ENCODE measurements around the gene ADAM17.
"Not testable (repeated sequence)": the region's sequence is repeated elsewhere in the genome, so short reads cannot be mapped to it uniquely, and the experiment has no call there.

The ADAM17 gene

DNA sequence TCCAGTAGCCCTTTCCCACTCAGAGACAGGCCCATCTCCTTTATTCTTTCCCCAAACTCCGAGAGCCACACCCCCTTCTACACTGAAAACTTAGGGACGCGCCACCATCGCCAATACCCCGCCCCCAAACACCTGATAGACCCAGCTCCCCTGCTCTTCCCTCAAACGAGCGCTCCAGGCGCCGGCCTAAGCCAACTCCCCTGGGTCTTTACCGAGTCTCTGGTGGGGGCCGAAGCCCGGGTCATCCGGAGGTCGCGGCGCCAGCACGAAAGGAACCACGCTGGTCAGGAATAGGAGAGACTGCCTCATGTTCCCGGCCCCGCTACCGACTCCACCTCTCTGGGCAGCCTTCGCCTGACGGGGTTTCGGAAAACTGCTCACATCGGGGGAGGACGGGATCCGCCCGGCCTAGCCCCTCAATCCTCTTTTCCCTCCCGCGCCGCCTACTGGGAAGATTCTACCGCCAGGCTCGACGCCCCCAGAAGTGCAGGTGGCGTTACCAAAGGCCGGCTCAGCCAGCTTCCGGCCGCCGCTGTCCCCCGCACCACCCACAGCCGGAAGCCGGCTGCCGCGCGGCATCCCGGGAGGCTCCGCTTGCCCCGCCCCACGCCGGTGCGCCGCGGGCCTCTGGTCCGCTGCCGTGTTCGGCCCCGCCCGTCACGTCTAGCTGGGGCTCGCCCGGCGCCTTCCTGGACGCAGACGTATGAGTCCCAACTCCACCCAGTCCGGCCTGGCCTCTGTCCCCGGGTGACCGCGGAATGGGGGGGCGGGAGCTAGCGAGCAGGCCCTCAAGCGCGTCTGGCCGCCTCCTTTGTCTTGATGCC lies at the start of gene ADAM17:
ADAM17 (minus strand) TSS at position 534 of the 824 bp plus-strand sequence; CDS start at position 309, 225 bp downstream.
- DNase-seq (ENCODE audit: low spot score), result peak; percentile 92

GRCh38 chr2:9602412-9602811 lies 46.8 kb upstream of the ADAM17 start:
- DNase-seq (ENCODE audit: low spot score), result no peak

- DNase-seq (ENCODE audit: low spot score), result no peak
These were observed 45.8 kb upstream of the ADAM17 start for GRCh38 chr2:9601397-9601796.

- DNase-seq (ENCODE audit: low spot score), result no peak
These were observed 43.8 kb upstream of the ADAM17 start for GRCh38 chr2:9599430-9599829.

DNA sequence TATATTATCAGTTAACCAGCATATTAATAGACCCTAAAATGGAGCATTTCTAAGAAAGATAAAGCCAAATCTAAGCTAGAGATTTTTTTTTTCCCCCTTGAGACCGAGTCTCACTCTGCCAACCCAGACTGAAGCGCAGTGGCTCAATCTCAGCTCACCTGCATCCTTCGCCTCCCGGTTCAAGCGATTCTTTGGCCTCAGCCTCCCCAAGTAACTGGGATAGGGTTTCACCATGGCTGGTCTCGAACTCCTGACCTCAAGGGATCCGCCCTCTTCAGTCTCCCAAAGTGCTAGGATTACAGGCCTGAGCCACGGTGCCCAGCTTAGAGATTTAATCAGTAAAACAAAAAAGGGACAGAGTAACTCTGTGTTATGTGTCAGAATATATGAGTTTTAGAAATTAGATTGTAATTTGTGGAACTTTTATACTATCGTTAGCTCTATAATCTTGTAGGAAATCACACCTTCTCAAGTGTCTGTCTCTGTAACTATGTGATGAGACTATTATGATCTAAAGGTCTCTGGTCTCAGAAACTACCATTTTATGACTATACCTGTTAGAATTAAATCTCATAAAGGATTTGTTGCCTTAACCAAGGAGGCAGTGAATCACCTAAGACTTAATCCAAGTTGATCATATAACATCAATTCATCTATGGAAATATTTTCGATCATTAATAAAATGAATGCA lies 41.1 kb upstream of the ADAM17 start:
- DNase-seq (ENCODE audit: low spot score), result no peak

GRCh38 chr2:9595746-9596145 lies 40.1 kb upstream of the ADAM17 start:
- DNase-seq (ENCODE audit: low spot score), result no peak

DNA sequence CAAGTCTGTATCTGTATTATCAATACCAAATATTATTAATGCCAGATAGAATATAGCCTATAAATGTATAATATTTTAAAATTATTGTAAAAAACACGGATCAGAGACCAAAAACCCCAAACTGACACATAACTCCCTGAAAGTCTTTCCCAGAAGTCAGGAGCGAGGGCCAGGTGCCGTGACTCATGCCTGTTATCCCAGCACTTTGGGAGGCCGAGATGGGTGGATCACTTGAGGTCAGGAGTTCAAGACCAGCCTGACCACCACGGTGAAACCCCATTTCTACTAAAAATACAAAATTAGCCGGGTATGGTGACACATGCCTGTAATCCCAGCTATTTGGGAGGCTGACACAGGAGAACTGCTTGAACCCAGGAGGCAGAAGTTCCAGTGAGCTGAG lies 39.6 kb upstream of the ADAM17 start:
- DNase-seq (ENCODE audit: low spot score), result not testable (repeated sequence)

DNA sequence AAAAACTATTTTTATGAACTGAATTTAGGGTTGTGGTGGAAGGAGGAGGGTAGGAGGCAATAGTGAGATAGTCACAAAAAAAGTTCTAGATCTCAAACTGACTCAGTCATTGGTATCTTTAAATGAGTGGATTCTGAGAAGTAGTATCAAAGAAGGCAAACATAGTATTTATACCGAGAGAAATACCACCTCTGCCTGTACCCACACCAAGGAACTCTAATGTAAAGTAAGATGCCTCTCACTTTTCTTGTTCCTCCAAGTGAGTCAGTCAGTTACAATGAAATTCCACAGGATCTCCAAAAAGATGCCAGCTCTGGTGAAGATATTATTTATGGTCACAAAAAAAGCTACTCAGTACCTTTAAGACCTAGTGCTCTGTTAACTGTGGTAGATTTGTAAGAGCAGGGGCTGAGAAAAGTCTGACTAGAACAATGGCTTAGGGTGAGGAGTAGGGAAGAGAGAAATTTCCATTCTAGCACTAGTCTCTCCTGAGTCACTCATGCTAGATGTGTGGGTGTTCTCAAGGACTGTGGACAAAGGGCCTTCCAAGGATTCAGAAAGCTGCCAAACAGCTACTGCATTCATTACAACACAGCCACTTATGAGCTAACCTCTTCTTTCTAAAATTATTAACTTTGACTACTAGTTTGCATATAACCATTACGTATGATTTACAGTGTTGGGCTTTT lies 38.9 kb upstream of the ADAM17 start:
- peak; percentile 87 for DNase-seq (ENCODE audit: low spot score)

GRCh38 chr2:9593925-9594324 lies 38.3 kb upstream of the ADAM17 start:
- DNase-seq (ENCODE audit: low spot score), result no peak

- no peak for DNase-seq (ENCODE audit: low spot score)
These were observed 37.1 kb upstream of the ADAM17 start for GRCh38 chr2:9592699-9593098.

DNA sequence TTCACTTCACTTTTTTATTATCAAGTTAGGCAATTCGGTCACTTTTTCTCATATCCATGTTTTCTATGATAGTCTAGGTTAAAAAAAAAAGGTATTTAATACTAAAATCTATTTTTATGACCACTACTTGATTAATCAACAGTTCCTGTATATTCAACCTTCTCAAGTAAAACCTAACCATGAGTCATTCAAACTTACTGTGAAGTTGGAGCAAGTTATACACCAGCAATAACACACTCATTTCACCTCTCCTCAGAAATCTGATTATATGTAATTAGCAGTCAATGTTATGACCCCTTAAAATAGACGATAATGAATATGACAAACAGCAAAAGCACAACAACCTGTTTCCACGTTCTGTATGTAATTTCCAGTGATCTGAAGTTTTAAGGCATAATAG lies 35.0 kb upstream of the ADAM17 start:
- no peak for DNase-seq (ENCODE audit: low spot score)

DNA sequence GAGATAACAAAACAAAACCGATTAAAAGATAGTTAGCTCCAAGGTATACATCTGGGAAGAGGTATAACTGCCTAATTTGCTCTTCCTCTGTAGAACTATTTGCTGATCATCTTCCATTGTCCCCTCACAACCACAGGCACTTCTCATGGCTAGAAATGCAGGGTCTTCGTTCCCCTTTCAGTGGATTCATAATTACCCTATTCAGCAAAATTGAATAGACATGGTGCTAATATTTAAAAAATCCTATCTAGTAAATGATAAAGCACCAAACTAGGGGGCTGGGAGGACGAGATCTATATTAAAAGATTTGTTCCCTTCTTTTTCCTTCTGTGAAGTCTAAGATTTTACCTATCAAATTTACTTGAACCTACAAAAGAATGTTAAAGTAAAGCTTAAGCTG lies 30.8 kb upstream of the ADAM17 start:
- DNase-seq (ENCODE audit: low spot score), result no peak

DNA sequence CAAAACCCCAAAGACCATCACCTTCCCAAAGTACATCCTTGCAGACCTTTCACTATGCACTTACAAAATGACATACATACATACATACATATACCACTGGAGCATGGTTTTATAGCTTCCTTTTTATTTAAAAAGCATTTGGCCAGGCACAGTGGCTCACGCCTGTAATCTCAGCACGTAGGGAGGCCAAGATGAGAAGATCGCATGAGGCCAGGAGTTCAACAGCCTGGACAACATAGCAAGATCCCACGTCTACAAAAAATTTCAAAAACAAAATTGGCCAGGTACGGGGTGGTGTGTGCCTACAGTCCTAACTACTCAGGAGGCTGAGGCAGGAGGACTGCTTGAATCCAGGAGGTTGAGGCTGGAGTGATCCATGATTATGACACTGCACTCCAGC lies 29.9 kb upstream of the ADAM17 start:
- DNase-seq (ENCODE audit: low spot score), result no peak

DNA sequence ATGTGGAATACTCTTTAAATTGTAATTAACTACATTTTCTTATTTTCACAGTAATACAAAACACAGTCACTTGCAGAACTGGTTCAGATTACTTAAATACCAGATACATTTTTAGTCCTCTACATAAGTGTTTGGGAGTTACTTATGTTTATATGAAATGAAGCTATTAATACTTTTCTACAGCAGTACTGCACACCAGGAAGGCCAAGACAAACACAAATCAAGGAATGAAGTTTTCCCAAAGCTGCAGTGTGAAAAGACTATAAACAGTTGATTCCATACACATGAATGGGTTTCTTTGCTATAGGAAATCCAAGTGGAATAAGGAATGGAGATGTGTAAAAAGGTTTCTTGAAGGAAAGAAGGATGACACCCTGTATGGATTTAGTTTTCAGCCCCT lies 29.3 kb upstream of the ADAM17 start:
- not testable (repeated sequence) for DNase-seq (ENCODE audit: low spot score)

GRCh38 chr2:9582624-9583023 lies 27.0 kb upstream of the ADAM17 start:
- no peak for DNase-seq (ENCODE audit: low spot score)

GRCh38 chr2:9578467-9579235 lies 23.0 kb upstream of the ADAM17 start:
- no peak for DNase-seq (ENCODE audit: low spot score)

DNA sequence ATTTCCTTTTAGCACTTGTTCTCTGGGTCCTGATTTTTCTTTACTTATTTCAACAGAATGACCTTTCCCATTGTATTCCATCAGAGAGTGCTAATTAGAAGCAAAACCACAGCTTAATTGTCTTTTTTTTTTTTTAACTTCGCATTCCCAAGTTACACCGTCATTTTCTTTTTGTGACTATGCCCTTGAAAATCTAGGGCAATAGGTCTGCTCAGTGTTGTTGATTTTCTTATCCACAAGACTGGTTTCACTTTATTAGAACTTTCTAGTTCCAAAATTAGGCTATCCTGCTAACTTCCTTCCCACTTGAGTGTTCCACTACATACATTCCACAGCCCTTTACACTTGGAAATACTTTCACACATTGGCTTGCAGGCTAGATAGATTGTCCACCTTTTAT lies 18.7 kb upstream of the ADAM17 start:
- DNase-seq (ENCODE audit: low spot score), result no peak

DNA sequence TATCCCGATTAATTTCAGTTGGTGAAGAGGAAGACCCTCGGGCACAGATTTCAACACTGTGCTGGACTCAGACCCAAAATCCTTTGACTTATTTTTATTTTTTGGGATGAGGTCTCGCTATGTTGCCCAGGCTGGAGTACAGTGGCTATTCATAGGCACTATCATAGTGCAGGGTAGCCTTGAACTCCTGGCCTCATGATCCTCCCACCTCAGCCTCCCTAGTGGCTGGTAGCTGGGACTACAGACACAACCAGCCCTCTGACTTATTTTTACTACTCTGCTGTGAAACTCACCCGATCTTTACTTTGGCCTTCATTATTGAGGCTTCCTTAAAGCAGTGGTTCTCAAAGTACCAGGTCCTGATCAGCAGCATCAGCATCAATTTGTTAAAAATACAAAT lies 18.2 kb upstream of the ADAM17 start:
- no peak for DNase-seq (ENCODE audit: low spot score)

GRCh38 chr2:9573013-9573720 lies 17.5 kb upstream of the ADAM17 start:
- no peak for DNase-seq (ENCODE audit: low spot score)

- no peak for DNase-seq (ENCODE audit: low spot score)
These were observed 14.8 kb upstream of the ADAM17 start for GRCh38 chr2:9570182-9571060.

Data from AG08395 (cell line).